ENCODE data around the gene UMPS.

DNA sequence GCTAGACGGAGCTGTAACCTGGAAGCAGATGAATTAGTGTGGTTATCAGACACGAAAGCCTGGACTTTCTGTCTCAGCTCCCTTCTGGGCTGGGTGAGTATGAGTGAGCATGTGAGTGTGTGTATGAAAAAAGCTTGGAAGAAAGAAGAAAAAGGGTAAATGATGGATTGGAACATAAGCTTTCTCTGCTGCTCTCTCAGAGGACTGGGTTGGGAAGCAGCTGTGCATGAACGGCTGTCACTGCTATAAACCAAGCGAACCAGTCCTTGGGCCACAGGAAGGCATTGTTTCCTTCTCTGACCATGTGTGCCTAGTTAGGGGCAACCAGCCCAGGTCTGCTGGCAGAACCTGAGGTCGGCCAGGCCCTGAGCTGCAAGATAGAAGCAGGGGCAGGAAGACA lies 37.0 kb downstream of the UMPS start:
- TF ChIP-seq EZH2 (IDR thresholded peaks at IDR 0.05; ENCODE audit: low read length): no peak
- TF ChIP-seq, protein P1, sequence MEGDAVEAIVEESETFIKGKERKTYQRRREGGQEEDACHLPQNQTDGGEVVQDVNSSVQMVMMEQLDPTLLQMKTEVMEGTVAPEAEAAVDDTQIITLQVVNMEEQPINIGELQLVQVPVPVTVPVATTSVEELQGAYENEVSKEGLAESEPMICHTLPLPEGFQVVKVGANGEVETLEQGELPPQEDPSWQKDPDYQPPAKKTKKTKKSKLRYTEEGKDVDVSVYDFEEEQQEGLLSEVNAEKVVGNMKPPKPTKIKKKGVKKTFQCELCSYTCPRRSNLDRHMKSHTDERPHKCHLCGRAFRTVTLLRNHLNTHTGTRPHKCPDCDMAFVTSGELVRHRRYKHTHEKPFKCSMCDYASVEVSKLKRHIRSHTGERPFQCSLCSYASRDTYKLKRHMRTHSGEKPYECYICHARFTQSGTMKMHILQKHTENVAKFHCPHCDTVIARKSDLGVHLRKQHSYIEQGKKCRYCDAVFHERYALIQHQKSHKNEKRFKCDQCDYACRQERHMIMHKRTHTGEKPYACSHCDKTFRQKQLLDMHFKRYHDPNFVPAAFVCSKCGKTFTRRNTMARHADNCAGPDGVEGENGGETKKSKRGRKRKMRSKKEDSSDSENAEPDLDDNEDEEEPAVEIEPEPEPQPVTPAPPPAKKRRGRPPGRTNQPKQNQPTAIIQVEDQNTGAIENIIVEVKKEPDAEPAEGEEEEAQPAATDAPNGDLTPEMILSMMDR (optimal IDR thresholded peaks at IDR 0.05 in 1 of 3, IDR thresholded peaks at IDR 0.05 in 1 of 3, conservative IDR thresholded peaks at IDR 0.05 in 1 of 3; ENCODE audit: extremely low read depth in 1 of 3, insufficient read depth in 2 of 3, low read length in 3 of 3): no peak
